LoVo (cell line): Measurements from ENCODE around the gene SGF29.
"Not testable (repeated sequence)": the region's sequence is repeated elsewhere in the genome, so short reads cannot be mapped to it uniquely, and the experiment has no call there.

ENCODE experiments used
- DNase-seq: peaks from one replicate; pipeline ENCODE4 v3.0.0-alpha.2; 2016; ENCODE audit warnings: low spot score

The SGF29 gene

GRCh38 chr16:28596115-28596630 lies 42.5 kb downstream of the SGF29 start:
- no peak for DNase-seq

DNA sequence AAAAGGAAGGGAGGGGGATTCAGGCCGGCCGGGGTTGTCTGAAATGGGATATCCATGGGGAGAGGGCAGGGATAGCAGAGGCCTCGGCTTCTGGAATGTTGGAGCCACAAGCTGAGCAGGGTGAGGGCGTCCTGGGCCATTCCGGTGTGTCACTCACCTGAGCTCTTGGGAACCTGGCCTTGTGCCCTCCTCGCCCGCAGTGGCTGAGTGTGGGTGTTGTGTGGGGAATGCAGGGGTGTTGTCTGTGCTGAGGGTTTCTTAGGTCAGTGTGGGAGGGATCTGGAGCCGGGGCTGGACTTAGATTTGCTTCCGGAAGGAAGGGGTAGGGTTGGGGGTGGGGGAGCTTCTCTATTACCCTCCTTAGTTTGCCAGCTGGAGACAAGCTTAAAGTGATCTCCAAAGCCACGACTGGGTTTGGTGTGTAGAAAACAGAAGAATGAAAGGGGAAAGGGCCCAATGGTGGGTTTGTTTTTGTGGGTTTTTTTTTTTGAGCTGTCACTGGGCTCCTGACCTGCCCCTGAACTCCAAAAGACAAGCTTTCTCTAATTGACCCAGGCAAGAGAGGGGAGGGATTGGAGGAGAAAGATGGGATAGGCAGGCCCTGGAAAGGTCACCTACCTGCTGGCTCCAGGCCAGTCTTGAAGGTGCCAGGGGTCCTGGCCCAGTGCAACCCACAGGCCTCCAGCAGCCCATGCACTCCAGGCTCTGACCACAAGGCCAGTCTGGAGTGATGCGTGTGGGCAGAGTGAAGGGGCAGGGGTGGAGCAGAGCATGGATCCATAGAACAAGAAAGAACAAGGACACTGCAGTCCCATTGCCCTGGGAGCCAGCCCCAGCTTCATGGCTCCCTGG lies 43.3 kb downstream of the SGF29 start, which contains the start of gene SULT1A2:
SULT1A2 (minus strand) TSS at position 211 of the 852 bp plus-strand sequence. CDS start 1,120 bp downstream, outside the sequence.
- DNase-seq, result peak; percentile 16

- DNase-seq, result no peak
These were observed 44.1 kb downstream of the SGF29 start for GRCh38 chr16:28597692-28598261.

GRCh38 chr16:28599377-28600285 lies 45.9 kb downstream of the SGF29 start:
- not testable (repeated sequence) for DNase-seq

DNA sequence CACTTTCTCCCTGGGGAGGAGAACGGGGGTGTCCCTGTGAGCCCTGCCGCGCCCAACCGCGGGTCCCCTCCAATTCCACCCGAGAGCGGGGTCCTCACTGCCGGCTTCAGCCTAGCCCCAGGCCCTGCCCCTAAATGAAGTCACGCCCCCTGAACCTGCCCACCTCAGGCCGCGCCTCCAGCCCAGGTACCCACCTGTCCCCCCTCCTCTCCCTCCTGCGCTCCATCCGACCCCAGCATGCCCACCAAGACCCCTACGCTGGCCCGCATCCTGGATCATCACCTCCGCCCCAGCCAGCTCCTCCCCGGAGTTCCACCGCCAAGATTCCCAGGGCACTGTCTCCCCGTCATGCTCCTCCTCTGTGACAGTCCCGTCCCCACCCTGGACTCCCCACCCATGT lies 47.2 kb downstream of the SGF29 start:
- not testable (repeated sequence) for DNase-seq

GRCh38 chr16:28601589-28601988 lies 47.9 kb downstream of the SGF29 start:
- DNase-seq, result not testable (repeated sequence)

GRCh38 chr16:28602062-28602461 lies 48.3 kb downstream of the SGF29 start:
- not testable (repeated sequence) for DNase-seq

DNA sequence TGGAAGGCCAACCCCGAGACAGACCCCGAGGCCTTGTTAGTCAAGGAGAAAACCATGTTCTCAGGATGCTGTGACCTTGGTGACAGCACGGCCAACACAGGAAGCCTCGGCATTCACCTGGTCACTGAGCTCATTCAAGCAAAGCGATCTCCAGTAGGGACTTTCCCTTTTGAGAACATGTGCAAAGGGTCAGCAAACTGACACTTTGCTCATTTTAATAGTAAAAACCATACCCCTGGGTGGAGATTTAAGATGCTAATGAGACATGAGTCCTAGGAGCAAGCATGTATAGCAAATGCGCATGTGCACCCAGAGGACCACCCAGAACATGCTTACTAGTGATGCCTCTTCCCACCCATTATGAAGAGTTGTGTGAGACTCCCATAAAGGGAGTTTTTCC lies 48.8 kb downstream of the SGF29 start:
- DNase-seq, result no peak

DNA sequence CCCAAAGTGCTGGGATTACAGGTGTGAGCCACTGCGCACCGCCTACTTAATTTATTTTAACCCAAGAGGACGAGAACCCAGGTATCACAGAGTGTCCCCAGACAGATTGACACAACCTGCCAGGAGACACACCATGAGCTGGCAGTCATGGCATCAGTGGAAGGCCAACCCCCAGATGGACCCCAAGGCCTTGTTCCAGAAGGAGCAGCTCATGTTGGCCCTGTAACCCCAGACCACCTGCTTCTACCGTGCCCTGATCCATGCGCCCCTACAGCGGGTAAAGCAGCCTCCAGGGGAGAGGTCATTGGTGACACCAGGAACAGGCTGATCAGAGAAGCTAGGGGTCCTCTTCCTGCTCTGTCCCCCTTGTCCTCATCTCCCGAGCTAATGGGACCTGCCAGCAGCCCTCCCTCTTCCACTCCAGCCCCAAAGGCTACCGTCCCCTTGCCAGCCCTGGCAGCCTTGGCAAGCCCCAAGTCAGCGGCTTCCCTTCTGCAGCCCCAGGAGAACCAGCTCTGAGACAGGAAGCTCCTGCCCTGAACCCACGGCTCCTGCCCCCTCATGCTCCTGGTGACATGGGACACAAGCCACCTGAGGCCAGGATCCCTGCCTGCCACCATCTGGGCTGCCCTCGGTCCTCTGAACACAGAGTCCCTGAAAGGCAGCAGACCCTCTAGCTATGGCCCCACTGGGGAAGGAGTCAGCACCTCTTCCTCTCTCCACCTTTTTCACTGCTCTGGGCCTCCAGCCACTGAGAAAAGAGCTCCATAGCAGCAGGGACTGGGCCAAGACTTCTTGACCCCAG lies 49.9 kb downstream of the SGF29 start:
- no peak for DNase-seq

GRCh38 chr16:28604186-28604565 lies 50.5 kb downstream of the SGF29 start:
- DNase-seq, result no peak

GRCh38 chr16:28606291-28607115 lies 52.8 kb downstream of the SGF29 start:
- no peak for DNase-seq

- DNase-seq, result no peak
These were observed 53.5 kb downstream of the SGF29 start for GRCh38 chr16:28607116-28607623.

DNA sequence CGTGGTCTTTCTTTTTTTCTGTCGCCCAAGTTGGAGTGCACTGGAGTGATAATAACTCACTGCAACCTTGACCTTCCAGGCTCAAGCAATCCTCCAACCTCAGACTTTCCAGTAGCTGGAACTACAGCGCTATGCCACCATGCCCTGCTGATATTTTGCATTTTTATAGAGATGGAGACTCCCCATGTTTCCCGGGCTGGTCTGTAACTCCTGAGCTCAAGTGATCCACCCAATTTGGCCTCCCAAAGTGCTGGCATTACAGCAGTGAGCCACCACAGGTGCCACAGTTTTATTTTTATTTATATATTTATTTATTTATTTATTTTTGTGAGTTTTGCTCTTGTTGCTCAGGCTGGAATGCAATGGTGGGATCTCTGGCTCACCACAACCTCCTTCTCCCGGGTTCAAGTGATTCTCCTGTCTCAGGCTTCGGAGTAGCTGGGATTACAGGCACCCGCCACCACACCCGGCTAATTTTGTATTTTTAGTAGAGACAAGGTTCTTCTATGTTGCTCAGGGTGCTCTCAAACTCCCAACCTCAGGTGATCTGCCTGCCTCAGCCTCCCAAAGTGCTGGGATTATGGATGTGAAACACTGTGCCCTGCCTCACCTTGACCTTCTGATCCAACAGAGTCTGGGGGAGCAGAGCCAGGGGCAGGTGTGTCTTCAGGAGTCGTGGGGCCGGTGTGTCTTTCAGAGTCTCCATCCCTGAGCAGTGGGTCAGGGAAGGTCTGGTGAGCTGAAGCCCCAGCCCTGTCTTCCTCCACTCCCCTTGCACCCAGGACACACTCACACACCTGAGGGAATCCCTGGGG lies 54.2 kb downstream of the SGF29 start:
- DNase-seq, result not testable (repeated sequence)

DNA sequence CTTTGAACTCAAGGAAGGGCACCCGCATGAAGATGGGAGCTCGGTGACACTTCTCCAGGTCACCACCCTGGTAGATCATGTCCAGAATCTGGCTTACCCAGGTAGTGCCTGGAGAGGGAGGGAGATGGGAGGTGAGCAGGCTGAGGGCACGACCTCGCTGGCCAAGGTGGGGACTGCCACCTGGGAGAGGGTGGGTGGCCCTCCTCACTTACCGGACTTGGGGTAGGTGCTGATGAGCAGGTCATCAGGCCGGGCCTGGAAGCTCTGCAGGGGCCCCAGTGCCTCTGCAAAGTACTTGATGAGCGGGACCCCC lies 54.7 kb downstream of the SGF29 start:
- DNase-seq, result not testable (repeated sequence)

- DNase-seq, result not testable (repeated sequence)
These were observed 55.3 kb downstream of the SGF29 start for GRCh38 chr16:28608867-28609596.

DNA sequence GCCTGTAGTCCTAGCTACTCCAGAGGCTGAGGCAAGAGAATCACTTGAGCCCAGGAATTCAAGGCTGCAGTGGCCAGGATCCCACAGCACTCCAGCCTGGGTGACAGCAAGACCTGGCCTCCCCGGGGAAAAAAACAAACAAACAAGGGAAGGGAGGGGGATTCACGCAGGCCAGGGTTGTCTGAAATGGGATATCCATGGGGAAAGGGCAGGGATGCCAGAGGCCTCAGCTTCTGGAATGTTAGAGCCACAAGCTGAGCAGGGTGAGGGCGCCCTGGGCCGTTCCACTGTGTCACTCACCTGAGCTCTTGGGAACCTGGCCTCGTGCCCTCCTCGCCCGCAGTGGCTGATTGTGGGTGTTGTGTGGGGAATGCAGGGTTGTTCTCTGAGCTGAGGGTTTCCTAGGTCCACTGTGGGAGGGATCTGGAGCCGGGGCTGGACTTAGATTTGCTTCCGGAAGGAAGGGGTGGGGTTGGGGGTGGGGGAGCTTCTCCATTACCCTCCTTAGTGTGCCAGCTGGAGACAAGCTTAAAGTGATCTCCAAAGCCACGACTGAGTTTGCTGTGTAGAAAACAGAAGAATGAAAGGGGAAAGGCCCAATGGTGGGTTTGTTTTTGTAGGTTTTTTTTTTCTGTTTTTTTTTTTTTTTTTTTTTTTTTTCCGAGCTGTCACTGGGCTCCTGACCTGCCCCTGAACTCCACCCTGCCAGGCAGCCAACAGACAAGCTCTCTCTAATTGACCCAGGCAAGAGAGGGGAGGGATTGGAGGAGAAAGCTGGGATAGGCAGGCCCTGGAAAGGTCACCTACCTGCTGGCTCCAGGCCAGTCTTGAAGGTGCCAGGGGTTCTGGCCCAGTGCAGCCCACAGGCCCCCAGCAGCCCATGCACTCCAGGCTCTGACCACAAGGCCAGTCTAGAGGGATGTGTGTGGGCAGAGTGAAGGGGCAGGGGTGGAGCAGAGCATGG lies 56.2 kb downstream of the SGF29 start, which contains the start of gene SULT1A1:
SULT1A1 (minus strand) TSS at position 414 of the 964 bp plus-strand sequence. CDS start 1,189 bp downstream, outside the sequence.
- DNase-seq, result no peak

DNA sequence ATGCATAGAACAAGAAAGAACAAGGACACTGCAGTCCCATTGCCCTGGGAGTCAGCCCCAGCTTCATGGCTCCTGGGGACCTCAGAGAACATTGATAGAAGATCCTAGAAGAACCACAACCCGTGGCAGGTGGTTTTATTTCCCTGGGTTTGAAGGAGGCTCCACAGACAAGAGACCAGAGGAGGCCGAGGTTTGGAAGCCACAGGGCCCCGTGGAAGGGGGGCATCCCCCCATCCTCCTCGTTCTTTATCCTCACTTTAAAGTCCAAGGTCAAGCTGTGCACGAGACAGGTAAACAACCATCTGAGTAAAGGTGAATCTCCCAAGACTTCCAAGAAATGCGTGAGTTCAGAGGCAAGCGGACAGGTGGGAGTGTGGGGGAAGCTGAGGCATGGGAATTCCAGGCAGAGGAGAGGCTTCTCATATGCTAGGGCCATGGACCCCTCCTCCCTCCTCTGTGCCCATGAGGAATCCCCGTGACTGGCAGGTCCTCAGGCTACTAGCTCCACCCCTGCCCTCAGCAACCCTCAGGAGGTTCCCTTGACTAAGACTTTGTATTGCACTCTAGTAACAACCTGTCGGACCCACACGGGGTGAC lies 57.0 kb downstream of the SGF29 start:
- DNase-seq, result no peak
